GM19397 (cell line): ENCODE data around the gene MVB12B.

Source experiments
- ATAC-seq: cut with Tn5 transposase; IDR thresholded peaks from one replicate; pipeline ENCODE4 v1.9.1; 2021; ENCODE audit warnings: mild to moderate bottlenecking, moderate library complexity; ENCODE audit not compliant: unreplicated experiment

Gene MVB12B

GRCh38 chr9:126329476-126330275 lies 3.0 kb downstream of the MVB12B start:
- ATAC-seq: no peak

GRCh38 chr9:126330536-126330935 lies 3.9 kb downstream of the MVB12B start:
- ATAC-seq: no peak

- no peak for ATAC-seq
Observed at GRCh38 chr9:126331964-126332748, 5.5 kb downstream of the MVB12B start.

GRCh38 chr9:126334721-126335621 lies 8.3 kb downstream of the MVB12B start:
- ATAC-seq: no peak

GRCh38 chr9:126335837-126336735 lies 9.5 kb downstream of the MVB12B start:
- no peak for ATAC-seq

- ATAC-seq: no peak
Observed at GRCh38 chr9:126336736-126337325, 10.2 kb downstream of the MVB12B start.

GRCh38 chr9:126337729-126338372 lies 11.2 kb downstream of the MVB12B start:
- no peak for ATAC-seq

GRCh38 chr9:126338945-126339344 lies 12.3 kb downstream of the MVB12B start:
- ATAC-seq: no peak

GRCh38 chr9:126341426-126341825 lies 14.8 kb downstream of the MVB12B start:
- ATAC-seq: no peak

GRCh38 chr9:126341902-126342301 lies 15.3 kb downstream of the MVB12B start:
- ATAC-seq: no peak

GRCh38 chr9:126342621-126343031 lies 16.0 kb downstream of the MVB12B start:
- no peak for ATAC-seq

- ATAC-seq: no peak
Observed at GRCh38 chr9:126343271-126343700, 16.7 kb downstream of the MVB12B start.

GRCh38 chr9:126346031-126346430 lies 19.4 kb downstream of the MVB12B start:
- ATAC-seq: no peak

GRCh38 chr9:126347093-126347492 lies 20.5 kb downstream of the MVB12B start:
- no peak for ATAC-seq

- no peak for ATAC-seq
Observed at GRCh38 chr9:126347911-126348760, 21.5 kb downstream of the MVB12B start.

- ATAC-seq: no peak
Observed at GRCh38 chr9:126348911-126349550, 22.4 kb downstream of the MVB12B start.

- no peak for ATAC-seq
Observed at GRCh38 chr9:126354887-126355770, 28.5 kb downstream of the MVB12B start.
